GM18861 (cell line): ENCODE results near the gene IQGAP2.
"Not testable (repeated sequence)": the region's sequence is repeated elsewhere in the genome, so short reads cannot be mapped to it uniquely, and the experiment has no call there.

Source experiments
- ATAC-seq: cut with Tn5 transposase; IDR thresholded peaks from one replicate; pipeline ENCODE4 v1.9.1; 2021; ENCODE audit not compliant: unreplicated experiment

IQGAP2 gene

DNA sequence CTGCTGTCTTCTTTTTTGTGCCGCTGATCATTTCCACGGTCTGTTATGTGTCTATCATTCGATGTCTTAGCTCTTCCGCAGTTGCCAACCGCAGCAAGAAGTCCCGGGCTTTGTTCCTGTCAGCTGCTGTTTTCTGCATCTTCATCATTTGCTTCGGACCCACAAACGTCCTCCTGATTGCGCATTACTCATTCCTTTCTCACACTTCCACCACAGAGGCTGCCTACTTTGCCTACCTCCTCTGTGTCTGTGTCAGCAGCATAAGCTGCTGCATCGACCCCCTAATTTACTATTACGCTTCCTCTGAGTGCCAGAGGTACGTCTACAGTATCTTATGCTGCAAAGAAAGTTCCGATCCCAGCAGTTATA lies 329.9 kb downstream of the IQGAP2 start:
- no peak for ATAC-seq

DNA sequence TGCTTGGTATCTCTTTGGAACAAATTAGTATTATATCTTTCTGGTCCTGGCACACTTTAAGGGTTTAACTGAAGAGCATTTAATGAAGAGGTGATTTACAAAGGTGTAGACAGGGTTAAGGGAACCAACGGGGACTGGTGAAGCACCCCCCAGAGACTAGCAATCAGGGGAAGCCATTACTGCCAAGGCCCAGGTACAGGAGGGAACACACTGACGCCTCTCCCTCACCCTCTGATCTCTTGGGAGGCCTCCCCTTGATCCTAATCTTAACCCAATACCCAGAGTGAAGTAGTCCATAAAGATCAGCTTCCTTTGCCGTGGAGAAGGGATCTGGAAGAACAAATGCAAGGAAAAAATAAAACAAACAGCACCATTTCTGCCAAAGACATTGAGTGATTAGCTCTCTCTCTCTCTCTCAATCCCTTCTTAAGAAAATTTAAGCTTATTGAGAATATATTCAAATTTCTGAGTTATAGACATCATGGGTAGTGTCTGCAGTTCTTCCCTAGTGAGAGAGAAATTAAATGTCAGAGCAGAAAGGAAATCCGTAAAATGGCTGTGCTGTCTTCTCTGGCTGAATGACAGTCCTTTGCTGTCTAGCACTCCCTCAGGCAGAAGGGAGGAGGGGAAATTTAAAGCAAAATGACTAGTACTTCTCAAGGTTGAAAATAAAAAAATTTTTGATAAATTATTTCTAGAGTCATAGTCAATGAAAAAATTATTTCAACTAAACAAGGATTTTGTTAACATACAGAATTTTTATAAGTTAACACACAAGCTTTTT lies 332.9 kb downstream of the IQGAP2 start:
- no peak for ATAC-seq

DNA sequence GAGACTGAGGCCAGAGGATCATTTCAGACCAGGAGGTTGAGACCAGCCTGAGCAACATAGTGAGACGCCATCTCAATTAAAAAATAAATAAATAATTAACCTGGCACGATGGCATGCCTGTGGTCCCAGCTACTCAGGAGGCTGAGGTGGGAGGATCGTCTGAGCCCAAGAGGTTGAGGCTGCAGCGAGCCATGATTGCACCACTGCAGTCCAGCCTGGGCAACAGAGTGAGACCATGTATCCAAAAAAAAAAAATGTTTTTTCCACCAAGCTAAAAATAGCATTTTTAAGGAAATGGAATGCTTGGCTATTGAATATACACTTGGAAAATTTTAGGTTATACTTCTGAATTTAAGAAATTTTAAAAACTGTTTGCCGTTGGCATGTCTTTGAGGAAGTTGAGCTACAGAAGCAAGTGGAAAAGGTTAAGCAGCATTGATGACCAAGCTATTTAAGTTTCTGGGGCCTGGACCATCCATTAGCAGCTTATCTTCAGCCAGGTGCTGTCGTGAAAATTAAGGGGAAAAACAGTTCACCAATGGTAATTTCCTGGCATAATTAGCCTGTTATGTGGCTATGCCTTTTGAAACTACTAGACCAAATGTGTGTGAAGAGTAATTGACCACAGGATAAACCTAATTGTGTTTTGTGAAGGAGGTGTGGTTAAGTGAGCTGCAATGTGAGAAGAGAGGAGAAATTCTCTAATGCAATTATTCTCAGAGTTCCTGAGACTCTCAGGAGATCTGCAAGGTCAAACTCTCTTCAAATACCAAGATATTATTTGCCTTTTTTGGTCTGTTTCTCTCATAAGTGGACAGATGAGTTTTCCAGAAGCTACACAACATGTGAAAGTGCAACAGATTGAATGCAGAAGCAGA lies 333.8 kb downstream of the IQGAP2 start:
- ATAC-seq, result no peak

DNA sequence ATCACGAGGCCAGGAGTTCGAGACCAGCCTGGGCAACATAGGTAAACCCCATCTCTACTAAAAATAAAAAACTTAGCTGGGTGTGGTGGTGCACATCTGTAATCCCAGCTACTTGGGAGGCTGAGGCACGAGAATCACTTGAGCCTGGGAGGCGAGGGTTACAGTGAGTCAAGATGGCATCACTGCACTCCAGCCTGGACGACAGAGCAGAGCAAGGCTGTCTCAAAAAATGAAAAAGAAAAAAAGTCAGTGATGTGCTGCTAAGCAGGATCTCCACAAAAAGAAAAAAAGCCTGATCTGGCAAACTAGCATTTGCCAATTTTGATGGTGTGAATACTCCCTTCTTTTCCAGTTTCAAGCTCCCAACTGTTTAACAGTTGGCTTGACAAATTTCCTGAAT lies 334.8 kb downstream of the IQGAP2 start:
- ATAC-seq, result no peak

DNA sequence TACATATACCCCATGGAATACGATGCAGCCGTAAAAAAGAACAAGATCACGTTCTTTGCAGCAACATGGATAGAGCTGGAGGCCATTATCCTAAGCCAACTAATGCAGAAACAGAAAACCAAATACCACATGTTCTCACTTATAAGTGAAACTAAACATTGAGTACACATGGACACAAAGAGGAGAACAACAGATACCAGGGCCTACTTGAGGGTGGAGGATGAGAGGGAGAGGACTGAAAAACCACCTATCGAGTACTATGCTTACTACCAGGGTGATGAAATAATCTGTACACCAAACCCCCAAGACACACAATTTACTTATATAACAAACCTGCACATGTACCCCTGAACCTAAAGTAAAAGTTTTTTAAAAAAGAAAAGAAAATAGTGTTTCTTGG lies 338.4 kb downstream of the IQGAP2 start:
- not testable (repeated sequence) for ATAC-seq

DNA sequence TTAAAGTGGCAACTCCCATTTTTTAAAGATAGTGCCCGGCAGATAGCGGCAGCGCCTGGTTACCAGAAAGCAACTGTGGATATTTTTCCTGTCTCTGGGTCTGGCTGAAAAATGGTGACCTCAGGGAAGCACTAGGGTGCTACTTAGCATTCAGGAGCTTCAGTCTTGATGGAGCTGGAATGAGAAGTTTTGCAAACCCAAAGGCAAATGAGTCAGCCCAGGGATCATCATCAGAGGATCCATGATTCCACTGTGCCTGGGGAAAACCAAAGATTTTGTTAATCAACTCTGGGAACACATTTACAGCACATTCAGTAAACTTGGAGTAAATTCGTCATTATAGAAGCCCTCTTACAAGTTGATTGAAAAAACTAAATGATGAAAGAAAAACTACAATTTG lies 339.5 kb downstream of the IQGAP2 start:
- no peak for ATAC-seq

DNA sequence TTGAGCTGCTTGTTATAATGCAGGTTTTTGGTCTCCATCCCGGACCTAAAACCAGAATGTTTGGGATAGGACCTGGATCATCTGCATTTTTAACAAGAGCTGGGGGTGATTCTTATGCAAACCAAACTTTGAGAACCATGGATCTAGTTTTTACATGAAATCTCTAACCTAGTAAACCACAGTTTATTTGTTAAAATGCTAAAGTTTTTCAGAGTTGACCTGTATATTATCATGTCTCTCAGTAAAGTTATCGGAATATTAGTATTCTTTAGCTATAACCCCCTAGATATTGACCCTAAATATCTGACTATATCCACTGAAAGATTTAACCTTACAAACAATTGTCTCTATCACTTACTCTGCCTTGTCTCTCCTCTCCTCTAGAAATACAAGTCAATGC lies 341.5 kb downstream of the IQGAP2 start:
- no peak for ATAC-seq

DNA sequence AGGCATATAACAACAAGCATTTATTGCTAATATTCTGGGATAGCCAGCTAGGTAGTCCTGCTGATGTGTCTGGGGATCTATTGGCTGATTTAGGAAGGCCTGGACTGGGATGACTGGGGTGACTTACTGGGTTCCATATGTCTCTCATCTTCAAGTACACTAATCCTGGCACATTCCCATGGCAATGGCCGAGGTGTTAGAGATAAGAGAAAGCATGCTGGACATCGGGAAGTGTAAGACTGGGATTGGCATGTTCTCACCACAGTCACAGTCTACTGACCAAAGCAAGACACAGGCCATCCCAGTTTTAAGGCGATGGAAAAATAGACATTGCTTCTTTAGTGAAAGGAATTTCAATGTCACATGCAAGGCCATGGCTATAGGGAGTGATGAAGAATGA lies 342.6 kb downstream of the IQGAP2 start:
- ATAC-seq, result no peak

DNA sequence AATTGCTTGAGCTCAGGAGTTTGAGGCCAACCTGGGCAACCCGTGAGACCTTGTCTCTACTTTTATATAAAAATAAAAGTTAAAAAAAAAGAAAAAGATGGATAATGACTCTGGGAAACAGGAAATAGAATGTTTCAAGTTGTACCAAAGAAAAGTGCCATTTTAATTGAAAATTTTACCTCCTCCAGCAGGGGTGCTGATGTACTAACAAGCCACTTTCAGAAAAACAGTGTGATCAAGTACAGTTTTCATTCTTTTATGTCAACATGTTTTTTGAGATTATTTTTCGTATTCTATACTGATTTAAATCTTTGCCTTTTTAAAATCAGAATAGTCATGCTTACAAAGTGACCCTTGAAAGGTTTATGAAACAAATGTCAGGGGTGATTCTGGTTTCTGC lies 343.6 kb downstream of the IQGAP2 start:
- ATAC-seq, result no peak

DNA sequence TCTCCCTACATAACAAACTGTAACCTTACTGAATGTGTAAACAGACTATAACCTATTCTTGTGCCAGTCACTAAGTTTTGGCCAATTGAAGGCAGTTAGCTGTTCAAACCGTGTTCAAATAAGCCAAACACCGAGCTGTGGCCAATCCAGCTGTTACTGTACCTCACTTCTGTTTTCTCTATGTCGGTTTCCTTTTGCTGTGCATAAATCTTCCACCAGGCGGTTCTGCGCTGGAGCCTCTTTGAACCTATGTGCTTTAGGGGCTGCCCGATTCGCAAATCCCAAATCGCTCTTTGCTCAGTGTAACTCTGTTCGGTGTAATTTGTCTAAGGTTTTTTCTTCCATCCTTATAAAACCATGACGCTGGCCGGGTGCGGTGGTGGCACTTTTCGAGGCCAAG lies 344.6 kb downstream of the IQGAP2 start:
- no peak for ATAC-seq

DNA sequence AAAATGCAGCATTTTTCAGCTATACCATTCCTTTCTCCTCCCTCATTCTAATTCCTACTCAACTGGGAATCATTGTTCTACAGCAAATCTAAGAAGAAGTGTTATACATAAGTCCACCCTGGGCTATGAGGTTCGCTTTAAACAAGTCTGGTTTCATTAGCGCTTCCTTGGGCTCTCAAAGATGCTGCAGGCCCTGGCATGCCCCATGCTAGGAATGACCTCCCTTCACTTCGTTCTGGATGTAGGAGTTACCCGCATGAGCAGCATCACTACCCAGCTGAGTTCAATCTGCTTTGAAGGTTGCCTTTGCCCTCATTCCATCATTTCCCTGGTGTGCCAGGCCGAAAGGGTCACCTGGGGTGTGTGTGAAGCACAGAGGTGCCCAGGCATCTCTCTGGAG lies 348.2 kb downstream of the IQGAP2 start:
- ATAC-seq, result no peak

DNA sequence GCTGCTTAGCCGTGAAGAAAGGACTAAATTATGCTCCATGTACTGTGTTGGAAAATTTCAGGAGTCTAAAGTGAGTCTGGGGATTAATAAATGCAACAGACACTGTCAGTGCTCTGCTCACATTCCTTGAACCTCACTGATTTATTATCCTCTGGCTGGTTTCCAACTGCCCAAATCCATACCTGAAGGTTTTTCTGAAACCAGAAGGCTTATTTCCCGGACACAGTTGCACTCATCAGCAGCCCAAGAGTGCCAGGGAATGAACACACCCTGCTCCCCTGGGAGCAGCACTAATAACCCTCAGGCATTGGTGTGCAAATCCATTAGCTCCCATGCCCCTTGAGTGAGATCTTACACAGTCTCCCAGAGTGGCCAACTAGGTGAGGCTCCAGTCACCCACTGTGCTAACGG lies 351.6 kb downstream of the IQGAP2 start:
- no peak for ATAC-seq

DNA sequence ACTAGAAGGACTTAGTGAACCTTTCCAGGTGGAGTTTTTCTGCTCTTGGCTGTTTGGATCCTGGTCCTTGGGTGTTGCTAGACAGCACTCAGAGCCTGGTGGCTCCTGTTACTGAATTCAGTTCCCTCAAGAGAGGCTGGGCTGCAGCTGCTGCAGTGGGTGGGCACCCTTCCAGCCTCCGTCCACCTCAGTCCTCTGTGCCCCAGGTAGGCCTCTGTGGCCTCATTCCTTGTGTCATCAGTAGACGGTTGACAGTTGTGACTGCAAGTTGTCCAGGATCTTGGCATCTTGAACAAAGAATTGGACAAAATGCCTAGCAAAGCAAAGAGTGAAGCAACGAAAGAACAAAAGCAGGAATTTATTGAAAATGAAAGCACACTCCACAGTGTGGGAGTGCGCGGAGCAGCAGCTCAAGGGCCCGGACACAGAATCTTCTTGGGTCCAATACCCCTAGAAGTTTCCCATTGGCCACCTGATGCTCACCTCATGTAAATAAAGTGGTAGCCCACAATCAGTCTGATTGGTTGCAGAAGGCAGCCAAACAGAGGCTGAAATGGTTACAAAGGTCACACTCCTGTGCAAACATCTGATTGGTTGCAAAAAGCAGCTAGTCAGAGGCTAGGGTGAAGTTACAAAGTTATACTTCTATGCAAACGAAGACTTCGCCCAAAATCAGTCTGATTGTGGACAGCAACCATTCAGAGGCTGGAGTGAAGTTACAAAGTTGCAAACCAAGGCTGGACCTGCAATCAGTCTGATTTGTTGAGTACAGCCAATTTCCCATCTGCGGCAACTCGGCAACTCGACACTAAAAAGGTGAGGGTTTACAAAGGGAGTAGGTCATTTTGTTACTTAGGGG lies 352.9 kb downstream of the IQGAP2 start:
- no peak for ATAC-seq

DNA sequence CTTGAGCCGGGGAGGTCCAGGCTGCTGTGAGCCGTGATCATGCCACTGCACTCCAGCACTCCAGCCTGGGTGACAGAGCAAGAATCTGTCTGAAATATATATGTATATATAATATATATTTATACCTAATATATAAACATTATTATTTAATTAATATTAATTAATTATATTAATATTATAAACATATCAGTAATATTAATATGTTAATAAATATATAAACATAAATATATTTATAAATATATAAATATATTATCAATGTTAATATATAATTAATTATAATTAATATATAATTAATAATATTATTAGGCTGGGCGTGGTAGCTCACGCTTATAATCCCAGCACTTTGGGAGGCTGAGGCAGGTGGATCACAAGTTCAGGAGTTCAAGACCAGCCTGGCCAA lies 354.0 kb downstream of the IQGAP2 start:
- ATAC-seq, result no peak
